GM10847 (cell line): ENCODE measurements around the gene STXBP2.

Experiments
- POLR2A ChIP-seq: IDR thresholded peaks from 2 replicates; pipeline ENCODE4 v1.6.1; 2011; ENCODE audit not compliant: insufficient read length; ENCODE audit errors: extremely low read depth

STXBP2 gene

GRCh38 chr19:7637374-7638256 is 705 bp downstream of the STXBP2 start:
- no peak for TF ChIP-seq POLR2A

GRCh38 chr19:7638802-7639465 is 2.0 kb downstream of the STXBP2 start:
- no peak for TF ChIP-seq POLR2A

GRCh38 chr19:7639863-7640348 is 3.0 kb downstream of the STXBP2 start:
- TF ChIP-seq POLR2A = no peak

- TF ChIP-seq POLR2A = no peak
These were observed 3.9 kb downstream of the STXBP2 start for GRCh38 chr19:7640803-7641202.

GRCh38 chr19:7641290-7642276 is 4.7 kb downstream of the STXBP2 start:
- no peak for TF ChIP-seq POLR2A

GRCh38 chr19:7642295-7643030 is 5.6 kb downstream of the STXBP2 start:
- TF ChIP-seq POLR2A = no peak

- TF ChIP-seq POLR2A = no peak
These were observed 6.1 kb downstream of the STXBP2 start for GRCh38 chr19:7643031-7643415.

- no peak for TF ChIP-seq POLR2A
These were observed 7.6 kb downstream of the STXBP2 start for GRCh38 chr19:7644550-7644877.

- TF ChIP-seq POLR2A = no peak
These were observed 8.3 kb downstream of the STXBP2 start for GRCh38 chr19:7645163-7645562.

GRCh38 chr19:7645656-7646425 is 8.9 kb downstream of the STXBP2 start:
- no peak for TF ChIP-seq POLR2A

- no peak for TF ChIP-seq POLR2A
These were observed 9.5 kb downstream of the STXBP2 start for GRCh38 chr19:7646426-7646700.

GRCh38 chr19:7647156-7647555 is 10.2 kb downstream of the STXBP2 start:
- TF ChIP-seq POLR2A = no peak

- no peak for TF ChIP-seq POLR2A
These were observed 11.5 kb downstream of the STXBP2 start for GRCh38 chr19:7648265-7649014.
